HepG2 (cell line): ENCODE data around the gene FKBP10. TPM values are rescaled to one million over a fixed set of nuclear protein-coding genes. Genes with fewer than 3 reads are reported as not detected.

Source experiments
- ATM ChIP-seq: fragments of 450-650 bp; IDR thresholded peaks from 2 replicates; pipeline ENCODE4 v1.7.1; 2017; ENCODE audit warnings: mild to moderate bottlenecking, borderline replicate concordance
- BORCS8-MEF2B ChIP-seq: sonication (generic); formaldehyde crosslinking; IDR thresholded peaks from 2 replicates; pipeline ENCODE4 v1.8.0; 2022; ENCODE audit warnings: mild to moderate bottlenecking, missing genetic modification reagents
- CREBL2 ChIP-seq: sonication (generic); formaldehyde crosslinking; IDR thresholded peaks from 2 replicates; pipeline ENCODE4 v1.8.1; 2023; ENCODE audit warnings: missing genetic modification reagents, mild to moderate bottlenecking, borderline replicate concordance
- DR1 ChIP-seq: sonication (generic); formaldehyde crosslinking; IDR thresholded peaks from 2 replicates; pipeline ENCODE4 v1.8.0; 2021; ENCODE audit warnings: mild to moderate bottlenecking, missing genetic modification reagents, inconsistent platforms
- EHMT2 ChIP-seq: fragments of 200-600 bp; sonication (generic); IDR thresholded peaks from 2 replicates; pipeline ENCODE4 v1.7.0; 2017; ENCODE audit warnings: antibody characterized with exemption, low read depth, low read length, borderline replicate concordance
- HOXA7 ChIP-seq: sonication (generic); formaldehyde crosslinking; IDR thresholded peaks from 2 replicates; pipeline ENCODE4 v1.8.1; 2022; ENCODE audit warnings: mild to moderate bottlenecking, missing genetic modification reagents, moderate library complexity
- MED8 ChIP-seq: sonication (generic); formaldehyde crosslinking; IDR thresholded peaks from 2 replicates; pipeline ENCODE4 v1.8.1; 2023; ENCODE audit warnings: mild to moderate bottlenecking, missing genetic modification reagents; ENCODE audit not compliant: insufficient replicate concordance
- RELA ChIP-seq: sonication (generic); formaldehyde crosslinking; IDR thresholded peaks from 2 replicates; pipeline ENCODE4 v1.4.0; 2020; ENCODE audit warnings: missing genetic modification reagents
- SYNCRIP ChIP-seq: fragments of 200-400 bp; formaldehyde crosslinking; IDR thresholded peaks from 2 replicates; pipeline ENCODE4 v1.6.1; 2018; ENCODE audit warnings: mild to moderate bottlenecking, low read depth, low read length; ENCODE audit not compliant: insufficient read depth
- XRCC5 ChIP-seq: fragments of 200-400 bp; formaldehyde crosslinking; optimal IDR thresholded peaks from 2 replicates; pipeline ENCODE3; 2017; ENCODE audit warnings: mild to moderate bottlenecking, low read length
- ZHX1 ChIP-seq: sonication (generic); formaldehyde crosslinking; IDR thresholded peaks from 2 replicates; pipeline ENCODE4 v1.8.1; 2022; ENCODE audit warnings: low read depth, mild to moderate bottlenecking, missing genetic modification reagents
- ZNF205 ChIP-seq: IDR thresholded peaks from 2 replicates; pipeline ENCODE4 v1.6.1; 2018; ENCODE audit warnings: missing biosample characterization, missing genetic modification reagents
- ZNF296 ChIP-seq: sonication (generic); formaldehyde crosslinking; conservative IDR thresholded peaks from 2 replicates; pipeline ENCODE4 v1.5.0; 2020; ENCODE audit warnings: mild to moderate bottlenecking, missing genetic modification reagents
- ZNF414 ChIP-seq: sonication (generic); formaldehyde crosslinking; IDR thresholded peaks from 2 replicates; pipeline ENCODE4 v1.5.0; 2020; ENCODE audit warnings: missing genetic modification reagents
- ZNF564 ChIP-seq: sonication (generic); formaldehyde crosslinking; IDR thresholded peaks from 2 replicates; pipeline ENCODE4 v1.8.1; 2023; ENCODE audit warnings: mild to moderate bottlenecking, missing genetic modification reagents
- ZNF713 ChIP-seq: sonication (generic); formaldehyde crosslinking; IDR thresholded peaks from 2 replicates; pipeline ENCODE4 v1.4.0; 2020; ENCODE audit warnings: mild to moderate bottlenecking, missing genetic modification reagents
- polyA plus RNA-seq, 8 experiments: library from polyadenylated mRNA; depleted of rRNA in 3 of 8; stranded (reverse) in 7 of 8; unstranded in 1 of 8; fragments of >200 nt; fragmentation: Illumina TruSeq in 4 of 8; extraction: Trizol in 4 of 8; gene quantifications; 2 replicates each; pipeline versions ENCODE4 v1.2.1 to v1.2.3, GENCODE V29; 2011 to 2016; ENCODE audit warnings: low read depth in 4 of 8, missing spikeins in 1 of 8, mixed read lengths in 1 of 8; ENCODE audit not compliant: insufficient read depth in 1 of 8
- total RNA-seq, 5 experiments: library from RNA; depleted of rRNA; stranded (reverse); fragments of >200 nt; fragmentation: Illumina TruSeq; extraction: Trizol; gene quantifications; 2 replicates each; pipeline ENCODE4 v1.2.3, GENCODE V29; 2016; ENCODE audit warnings: low read depth in 1 of 5
- TF ChIP-seq, protein P1 (sequence below): sonication (generic); formaldehyde crosslinking; IDR thresholded peaks from 2 replicates; pipeline ENCODE4 v1.4.0; 2020; ENCODE audit warnings: missing genetic modification reagents, borderline replicate concordance
- TF ChIP-seq, protein P2 (sequence below): IDR thresholded peaks from 2 replicates; pipeline ENCODE4 v1.6.1; 2012; ENCODE audit warnings: low read depth, low read length, improper control_type of control experiment
- TF ChIP-seq, protein P3 (sequence below): sonication (generic); formaldehyde crosslinking; IDR thresholded peaks from 2 replicates; pipeline ENCODE4 v1.5.1; 2020; ENCODE audit warnings: missing genetic modification reagents, mild to moderate bottlenecking, borderline replicate concordance
- TF ChIP-seq, protein P4 (sequence below): IDR thresholded peaks from 2 replicates; pipeline ENCODE4 v1.6.1; 2016; ENCODE audit warnings: mild to moderate bottlenecking, missing biosample characterization, missing genetic modification reagents

FKBP10 gene
- total and polyA plus RNA-seq, 2 of the 13 experiments (the other 11 are each of a cell fraction or from before 2014, with no cell fraction given): 149 to 573 TPM

DNA sequence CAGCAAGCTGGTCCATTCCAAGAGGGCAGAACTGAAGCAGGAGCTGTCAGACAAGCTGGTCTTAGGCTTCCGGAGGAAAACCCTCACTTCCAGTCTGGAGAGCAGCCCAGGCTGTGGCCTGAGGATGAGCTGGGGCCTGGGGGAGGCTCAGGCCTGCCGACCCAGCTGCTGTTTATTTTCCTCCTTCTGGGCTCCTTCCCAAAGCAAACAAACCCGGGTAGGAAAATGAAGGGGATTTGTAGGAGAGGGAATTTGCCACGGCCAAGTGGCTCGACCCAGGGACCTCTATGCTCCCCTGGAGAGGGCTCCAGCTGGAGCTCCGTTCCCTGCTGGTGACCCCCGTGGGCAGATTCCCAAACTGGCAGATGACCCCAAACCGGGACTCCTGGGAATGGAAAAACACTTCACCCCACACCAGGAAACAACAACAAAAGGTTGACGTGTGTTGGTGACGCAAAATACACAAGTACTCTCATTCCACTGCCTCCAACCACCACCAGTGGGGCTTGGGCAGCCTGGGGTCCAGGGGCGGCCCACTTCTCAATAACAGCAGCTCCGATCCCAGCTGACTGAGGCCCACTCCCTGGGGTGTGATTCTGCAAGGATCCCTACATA is 35.1 kb upstream of the FKBP10 start (continued):
- TF ChIP-seq, protein P1, sequence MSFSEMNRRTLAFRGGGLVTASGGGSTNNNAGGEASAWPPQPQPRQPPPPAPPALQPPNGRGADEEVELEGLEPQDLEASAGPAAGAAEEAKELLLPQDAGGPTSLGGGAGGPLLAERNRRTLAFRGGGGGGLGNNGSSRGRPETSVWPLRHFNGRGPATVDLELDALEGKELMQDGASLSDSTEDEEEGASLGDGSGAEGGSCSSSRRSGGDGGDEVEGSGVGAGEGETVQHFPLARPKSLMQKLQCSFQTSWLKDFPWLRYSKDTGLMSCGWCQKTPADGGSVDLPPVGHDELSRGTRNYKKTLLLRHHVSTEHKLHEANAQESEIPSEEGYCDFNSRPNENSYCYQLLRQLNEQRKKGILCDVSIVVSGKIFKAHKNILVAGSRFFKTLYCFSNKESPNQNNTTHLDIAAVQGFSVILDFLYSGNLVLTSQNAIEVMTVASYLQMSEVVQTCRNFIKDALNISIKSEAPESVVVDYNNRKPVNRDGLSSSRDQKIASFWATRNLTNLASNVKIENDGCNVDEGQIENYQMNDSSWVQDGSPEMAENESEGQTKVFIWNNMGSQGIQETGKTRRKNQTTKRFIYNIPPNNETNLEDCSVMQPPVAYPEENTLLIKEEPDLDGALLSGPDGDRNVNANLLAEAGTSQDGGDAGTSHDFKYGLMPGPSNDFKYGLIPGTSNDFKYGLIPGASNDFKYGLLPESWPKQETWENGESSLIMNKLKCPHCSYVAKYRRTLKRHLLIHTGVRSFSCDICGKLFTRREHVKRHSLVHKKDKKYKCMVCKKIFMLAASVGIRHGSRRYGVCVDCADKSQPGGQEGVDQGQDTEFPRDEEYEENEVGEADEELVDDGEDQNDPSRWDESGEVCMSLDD (CRISPR knock-in tag): peak; percentile 38; the same call in 1 of the 2 replicates
- TF ChIP-seq DR1 (CRISPR knock-in tag): peak; percentile 64; the same call in 1 of the 2 replicates
- TF ChIP-seq, protein P2, sequence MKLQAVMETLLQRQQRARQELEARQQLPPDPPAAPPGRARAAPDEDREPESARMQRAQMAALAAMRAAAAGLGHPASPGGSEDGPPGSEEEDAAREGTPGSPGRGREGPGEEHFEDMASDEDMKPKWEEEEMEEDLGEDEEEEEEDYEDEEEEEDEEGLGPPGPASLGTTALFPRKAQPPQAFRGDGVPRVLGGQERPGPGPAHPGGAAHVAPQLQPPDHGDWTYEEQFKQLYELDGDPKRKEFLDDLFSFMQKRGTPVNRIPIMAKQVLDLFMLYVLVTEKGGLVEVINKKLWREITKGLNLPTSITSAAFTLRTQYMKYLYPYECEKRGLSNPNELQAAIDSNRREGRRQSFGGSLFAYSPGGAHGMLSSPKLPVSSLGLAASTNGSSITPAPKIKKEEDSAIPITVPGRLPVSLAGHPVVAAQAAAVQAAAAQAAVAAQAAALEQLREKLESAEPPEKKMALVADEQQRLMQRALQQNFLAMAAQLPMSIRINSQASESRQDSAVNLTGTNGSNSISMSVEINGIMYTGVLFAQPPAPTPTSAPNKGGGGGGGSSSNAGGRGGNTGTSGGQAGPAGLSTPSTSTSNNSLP: no peak
- no peak for TF ChIP-seq ZNF564 (CRISPR knock-in tag)
- TF ChIP-seq RELA: peak; percentile 40; the same call in 1 of the 2 replicates
- no peak for TF ChIP-seq ATM
- TF ChIP-seq CREBL2: no peak
- TF ChIP-seq, protein P3, sequence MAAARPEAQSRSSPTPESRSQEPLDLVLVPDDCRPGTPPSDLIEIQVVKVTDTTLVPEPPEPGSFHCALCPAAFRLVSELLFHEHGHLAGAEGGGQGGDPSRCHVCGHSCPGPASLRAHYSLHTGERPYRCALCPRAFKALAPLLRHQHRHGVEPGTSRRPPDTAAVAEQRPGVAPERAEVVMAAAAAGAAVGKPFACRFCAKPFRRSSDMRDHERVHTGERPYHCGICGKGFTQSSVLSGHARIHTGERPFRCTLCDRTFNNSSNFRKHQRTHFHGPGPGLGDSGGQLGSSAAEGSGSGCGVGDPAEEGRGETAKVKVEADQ (CRISPR knock-in tag): no peak
- TF ChIP-seq SYNCRIP: no peak
- TF ChIP-seq ZNF296 (CRISPR knock-in tag): no peak; the same call in 1 of the 2 replicates
- TF ChIP-seq MED8 (CRISPR knock-in tag): peak; percentile 63
- TF ChIP-seq ZNF713: no peak
- TF ChIP-seq BORCS8-MEF2B (CRISPR knock-in tag): no peak
- TF ChIP-seq HOXA7: no peak
- no peak for TF ChIP-seq EHMT2
- peak; percentile 49; the same call in 1 of the 2 replicates for TF ChIP-seq ZNF414 (CRISPR knock-in tag)
- 0 out of 2 replicates have a peak, but pooled peaks have one; percentile 12 for TF ChIP-seq ZNF205 (CRISPR knock-in tag)
- no peak for TF ChIP-seq ZHX1 (CRISPR knock-in tag)
- TF ChIP-seq XRCC5: peak; percentile 45
- TF ChIP-seq, protein P4, sequence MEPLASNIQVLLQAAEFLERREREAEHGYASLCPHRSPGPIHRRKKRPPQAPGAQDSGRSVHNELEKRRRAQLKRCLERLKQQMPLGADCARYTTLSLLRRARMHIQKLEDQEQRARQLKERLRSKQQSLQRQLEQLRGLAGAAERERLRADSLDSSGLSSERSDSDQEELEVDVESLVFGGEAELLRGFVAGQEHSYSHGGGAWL (CRISPR knock-in tag): no peak
